ENCODE results near the gene FGGY.

- TF ChIP-seq CTCF (IDR thresholded peaks at IDR 0.05; ENCODE audit: low read depth, low read length): no peak
- no peak for TF ChIP-seq POLR2A (IDR thresholded peaks at IDR 0.05; ENCODE audit: extremely low read depth, insufficient read length)
- no peak for TF ChIP-seq MYC (IDR thresholded peaks at IDR 0.05; ENCODE audit: low read depth, low read length)
- no peak for TF ChIP-seq MAX (IDR thresholded peaks at IDR 0.05; ENCODE audit: low read depth, low read length)
Measured at GRCh38 chr1:59309392-59309791, 12.5 kb downstream of the FGGY start.
